HepG2 (cell line): ENCODE measurements around the gene PCBP4. TPM values are rescaled to one million over a fixed set of nuclear protein-coding genes. Genes with fewer than 3 reads are reported as not detected.

ENCODE experiments used
- ATAC-seq: fragments of 200-7000 bp; cut with Tn5 transposase; 3 replicates; pipeline ENCODE4 v1.9.1; 2020; ENCODE audit warnings: mild to moderate bottlenecking, moderate library complexity
- BruUV-seq: library from RNA; stranded (reverse); fragments of 400-500 nt; replicated peaks from 2 replicates; lab custom pipeline; 2021; lab: Mats Ljungman, UMichigan
- CTCF ChIA-PET: fragments of 300-600 bp; formaldehyde crosslinking; extraction: SDS; loops from one replicate; lab custom pipeline; 2021; ENCODE audit warnings: low total read pairs, inconsistent platforms, low intra/inter-chr PET ratio; lab: Yijun Ruan, JAX
- POLR2A ChIA-PET: fragments of 350-600 bp; sonication (Branson Sonifier 250); formaldehyde crosslinking; loops from one replicate; lab custom pipeline; 2020; ENCODE audit warnings: antibody characterized with exemption, inconsistent platforms; lab: Yijun Ruan, JAX
- DNase-seq: peaks from one replicate; pipeline ENCODE4 v3.0.0-alpha.2; 2015; ENCODE audit warnings: low spot score
- FAIRE-seq: peaks from 3 replicates; lab custom pipeline; 2011; peaks lifted over from hg19 to GRCh38; lab: Jason Lieb, UNC
- H2AFZ ChIP-seq: one replicate; pipeline ENCODE4 v1.6.1; 2011; ENCODE audit warnings: low read length, inconsistent platforms
- H3K27ac ChIP-seq: fragments of 300-600 bp; 3 replicates; pipeline ENCODE4 v1.8.0; 2011; ENCODE audit warnings: mixed run types, mild to moderate bottlenecking, mixed read lengths, low read length, inconsistent platforms; ENCODE audit not compliant: insufficient read depth; ENCODE audit errors: extremely low read length
- H3K27me3 ChIP-seq, 2 experiments: fragments of 200-600 bp in 1 of 2; 2 replicates in 1 of 2; 3 replicates in 1 of 2; pipeline versions ENCODE4 v1.6.0 to v1.8.0; 2011; ENCODE audit warnings: low read length in 2 of 2, mild to moderate bottlenecking in 2 of 2, moderate library complexity in 2 of 2, inconsistent platforms in 1 of 2; ENCODE audit not compliant: insufficient read depth in 2 of 2, control insufficient read depth in 1 of 2
- H3K36me3 ChIP-seq, 2 experiments: fragments of 200-600 bp in 1 of 2; replicated peaks in 1 of 2; 2 replicates in 1 of 2; 3 replicates in 1 of 2; pipeline versions ENCODE4 v1.5.1 to v1.8.0; 2011; ENCODE audit warnings: low read length in 2 of 2, inconsistent platforms in 1 of 2; ENCODE audit not compliant: insufficient read depth in 2 of 2, control insufficient read depth in 1 of 2
- H3K4me1 ChIP-seq: 2 replicates; pipeline ENCODE4 v1.5.1; 2012; ENCODE audit warnings: low read length, inconsistent platforms; ENCODE audit not compliant: insufficient read depth
- H3K4me2 ChIP-seq: 2 replicates; pipeline ENCODE4 v1.6.0; 2011; ENCODE audit warnings: low read depth, low read length, inconsistent platforms
- H3K4me3 ChIP-seq, 3 experiments: fragments of 200-600 bp in 1 of 3; sonication (generic), shearing (Covaris generic) in 1 of 3; replicated peaks in 1 of 3; 2 replicates each; pipeline ENCODE4 v1.5.1; 2011 to 2016; ENCODE audit warnings: low read length in 3 of 3, inconsistent platforms in 2 of 3, low read depth in 2 of 3, mild to moderate bottlenecking in 2 of 3, control low read depth in 1 of 3, mixed read lengths in 1 of 3; ENCODE audit not compliant: insufficient read depth in 1 of 3
- H3K79me2 ChIP-seq: one replicate; pipeline ENCODE4 v1.6.1; 2011; ENCODE audit warnings: low read length, inconsistent platforms; ENCODE audit not compliant: insufficient read depth
- H3K9ac ChIP-seq: 2 replicates; pipeline ENCODE4 v1.6.0; 2011; ENCODE audit warnings: mild to moderate bottlenecking, low read depth, low read length, inconsistent platforms; ENCODE audit not compliant: insufficient read depth
- H3K9me3 ChIP-seq: 2 replicates; pipeline ENCODE4 v1.5.1; 2012; ENCODE audit warnings: mild to moderate bottlenecking, low read length
- H4K20me1 ChIP-seq: 2 replicates; pipeline ENCODE4 v1.6.0; 2011; ENCODE audit warnings: inconsistent platforms, mild to moderate bottlenecking, low read length, moderate library complexity; ENCODE audit not compliant: insufficient read depth
- RBFOX2 ChIP-seq: fragments of 200-400 bp; formaldehyde crosslinking; IDR thresholded peaks from 2 replicates; pipeline ENCODE4 v1.6.1; 2017; ENCODE audit warnings: low read depth, mild to moderate bottlenecking, low read length
- REST ChIP-seq, 2 experiments: IDR thresholded peaks; 2 replicates each; pipeline ENCODE4 v1.6.1; 2011 to 2012; ENCODE audit warnings: low read length in 2 of 2, borderline replicate concordance in 1 of 2, low read depth in 1 of 2, mild to moderate bottlenecking in 1 of 2, moderate library complexity in 1 of 2
- SCMH1 ChIP-seq: sonication (generic); formaldehyde crosslinking; IDR thresholded peaks from 2 replicates; pipeline ENCODE4 v1.9.0; 2021; ENCODE audit warnings: missing genetic modification reagents, mild to moderate bottlenecking, borderline replicate concordance
- ZNF20 ChIP-seq: sonication (generic); formaldehyde crosslinking; IDR thresholded peaks from 2 replicates; pipeline ENCODE4 v1.4.0; 2020; ENCODE audit warnings: mild to moderate bottlenecking, moderate library complexity, missing genetic modification reagents
- ZNF441 ChIP-seq: sonication (generic); formaldehyde crosslinking; IDR thresholded peaks from 2 replicates; pipeline ENCODE4 v1.7.0; 2021; ENCODE audit warnings: missing genetic modification reagents, borderline replicate concordance
- WGBS: methylation state at CpG from one replicate; pipeline ENCODE4 v1.1.6; 2017; ENCODE audit warnings: low lambda C conversion rate; 5-methylcytosine and 5-hydroxymethylcytosine counted together
- in situ Hi-C: cut with HindIII; loops from 2 replicates; pipeline ENCODE4 v1.10.0; 2017; ENCODE audit warnings: low pct_unique_long_range_greater_than_20kb; ENCODE audit not compliant: extremely low pct_ligation_motif_present
- intact Hi-C: fragments of 100-400 bp; cut with micrococcal nuclease; formaldehyde crosslinking; loops from one replicate; pipeline ENCODE4 v1.10.0; 2022; ENCODE audit not compliant: unreplicated experiment
- polyA plus RNA-seq, 8 experiments: library from polyadenylated mRNA; depleted of rRNA in 3 of 8; stranded (reverse) in 7 of 8; unstranded in 1 of 8; fragments of >200 nt; fragmentation: Illumina TruSeq in 4 of 8; extraction: Trizol in 4 of 8; gene quantifications; 2 replicates each; pipeline versions ENCODE4 v1.2.1 to v1.2.3, GENCODE V29; 2011 to 2016; ENCODE audit warnings: low read depth in 4 of 8, missing spikeins in 1 of 8, mixed read lengths in 1 of 8; ENCODE audit not compliant: insufficient read depth in 1 of 8
- total RNA-seq, 5 experiments: library from RNA; depleted of rRNA; stranded (reverse); fragments of >200 nt; fragmentation: Illumina TruSeq; extraction: Trizol; gene quantifications; 2 replicates each; pipeline ENCODE4 v1.2.3, GENCODE V29; 2016; ENCODE audit warnings: low read depth in 1 of 5

PCBP4 gene
- total and polyA plus RNA-seq, 2 of the 13 experiments (the other 11 are each of a cell fraction or from before 2014, with no cell fraction given), result 36.8 to 51.3 TPM

- BruUV-seq, result no TSS peak
- peaks cover 21 to 59% of the 10 kb centered on the region in 2 experiments; a peak in 4 of 5 replicates for H3K36me3 ChIP-seq
- FAIRE-seq (no peak), ATAC-seq (no peak), DNase-seq (no peak)
- intact Hi-C loops (no loop called here), in situ Hi-C loops (no loop called here)
- H3K9ac ChIP-seq, result no peak overlapping the region
- H3K4me3 ChIP-seq, result no peak overlapping the region
- H2AFZ ChIP-seq, result no peak overlapping the region
- no peaks in the 10 kb centered on the region for H3K27me3 ChIP-seq
- no peak overlapping the region for H3K4me2 ChIP-seq
- POLR2A ChIA-PET, result no interaction called here
- H3K9me3 ChIP-seq, result no peaks in the 10 kb centered on the region
- WGBS, result 99% methylated on average over 17 of the region's 28 CpGs
- CTCF ChIA-PET, result no interaction called here
- H3K27ac ChIP-seq, result no peak overlapping the region
- H3K79me2 ChIP-seq, result peaks cover 17% of the 10 kb centered on the region
- TF ChIP-seq RBFOX2 (0 out of 2 replicates have a peak, but pooled peaks have one; percentile 23), ZNF20 (CRISPR knock-in tag) (no peak), SCMH1 (CRISPR knock-in tag) (no peak)
- H3K4me1 ChIP-seq, result peaks cover 17% of the 10 kb centered on the region
- no peaks in the 10 kb centered on the region; the same call in 1 of the 2 replicates for H4K20me1 ChIP-seq
Measured at GRCh38 chr3:51934991-51935885, 32.0 kb downstream of the PCBP4 start.

GRCh38 chr3:51934139-51934850 is 33.0 kb downstream of the PCBP4 start:
- Histone ChIP-seq H3K9ac (no peak overlapping the region), H3K9me3 (no peaks in the 10 kb centered on the region), H3K36me3 (peaks cover 21 to 59% of the 10 kb centered on the region in 2 experiments; a peak in 4 of 5 replicates), H2AFZ (no peak overlapping the region), H3K27ac (no peak overlapping the region), H3K79me2 (peaks cover 9% of the 10 kb centered on the region), H3K27me3 (no peaks in the 10 kb centered on the region), H3K4me2 (no peak overlapping the region), H3K4me3 (no peak overlapping the region), H4K20me1 (no peaks in the 10 kb centered on the region; the same call in 1 of the 2 replicates), H3K4me1 (peaks cover 7% of the 10 kb centered on the region)
- BruUV-seq, result no TSS peak
- DNase-seq (no peak), FAIRE-seq (no peak), ATAC-seq (no peak)
- CTCF ChIA-PET, result no interaction called here
- POLR2A ChIA-PET, result interaction anchor here (3.3 kb wide), 1 partner anchor 7 kb away, joined by 15 read pairs; the partner anchor contains the start of gene RRP9
- intact Hi-C loops (no loop called here), in situ Hi-C loops (no loop called here)
- TF ChIP-seq ZNF441 (CRISPR knock-in tag) (no peak), REST (IDR thresholded peaks at IDR 0.05; ENCODE audit: borderline replicate concordance in 1 of 2, low read depth in 1 of 2, low read length in 2 of 2) (peak in 1 of 2 experiments; percentile 71; a peak in 1 of 4 replicates)
- WGBS, result 100% methylated on average over 6 of the region's 11 CpGs
